Jurkat, Clone E6-1 (cell line): ENCODE data around the gene PCNX3.
"Not testable (repeated sequence)": the region's sequence is repeated elsewhere in the genome, so short reads cannot be mapped to it uniquely, and the experiment has no call there.

Experiments
- DNase-seq: peaks from one replicate; pipeline ENCODE4 v3.0.0-alpha.2; 2011; ENCODE audit warnings: low read depth, low spot score
- H3K4me3 ChIP-seq: 2 replicates; pipeline ENCODE4 v1.5.1; 2011; ENCODE audit warnings: mild to moderate bottlenecking, low read length, control low read depth, moderate library complexity

PCNX3 gene

GRCh38 chr11:65634905-65635731, 19.5 kb downstream of the PCNX3 start:
- H3K4me3 ChIP-seq, result no peak overlapping the region
- no peak for DNase-seq

- DNase-seq, result no peak
- H3K4me3 ChIP-seq, result no peak overlapping the region
Measured at GRCh38 chr11:65636108-65637031, 20.8 kb downstream of the PCNX3 start.

GRCh38 chr11:65637032-65637557, 21.5 kb downstream of the PCNX3 start:
- peak overlapping the region; percentile 42; the same call in 1 of the 2 replicates for H3K4me3 ChIP-seq

GRCh38 chr11:65637794-65638419, 22.3 kb downstream of the PCNX3 start, which contains the start of gene SIPA1:
Gene SIPA1, plus strand, starts transcription at chr11:65638101. Its CDS starts 2,821 bp downstream, at chr11:65640922.
- DNase-seq, result no peak
- H3K4me3 ChIP-seq, result peak within 1 kb of the TSS; percentile 81

More at GRCh38 chr11:65637032-65637557, 21.5 kb downstream of the PCNX3 start:
- DNase-seq, result no peak

- not testable (repeated sequence) for H3K4me3 ChIP-seq, DNase-seq
Measured at GRCh38 chr11:65639228-65639597, 23.6 kb downstream of the PCNX3 start.

GRCh38 chr11:65639623-65640482, 24.3 kb downstream of the PCNX3 start:
- H3K4me3 ChIP-seq, result no peak overlapping the region
- DNase-seq, result peak; percentile 49

- no peak for DNase-seq
- H3K4me3 ChIP-seq, result no peak overlapping the region
Measured at GRCh38 chr11:65640483-65641296, 25.1 kb downstream of the PCNX3 start.

GRCh38 chr11:65641297-65642013, 25.9 kb downstream of the PCNX3 start:
- no peak overlapping the region for H3K4me3 ChIP-seq
- DNase-seq, result no peak

- no peak overlapping the region for H3K4me3 ChIP-seq
- no peak for DNase-seq
Measured at GRCh38 chr11:65642014-65642671, 26.6 kb downstream of the PCNX3 start.

GRCh38 chr11:65643971-65644370, 28.4 kb downstream of the PCNX3 start:
- no peak overlapping the region for H3K4me3 ChIP-seq
- no peak for DNase-seq

- no peak overlapping the region for H3K4me3 ChIP-seq
- DNase-seq, result no peak
Measured at GRCh38 chr11:65644837-65645236, 29.3 kb downstream of the PCNX3 start.

GRCh38 chr11:65645710-65646109, 30.1 kb downstream of the PCNX3 start:
- H3K4me3 ChIP-seq, result no peak overlapping the region
- no peak for DNase-seq

GRCh38 chr11:65646288-65646957, 30.8 kb downstream of the PCNX3 start:
- H3K4me3 ChIP-seq, result no peak overlapping the region
- DNase-seq, result no peak

GRCh38 chr11:65646958-65647701, 31.6 kb downstream of the PCNX3 start:
- DNase-seq, result no peak

GRCh38 chr11:65648997-65649493, 33.5 kb downstream of the PCNX3 start:
- no peak for DNase-seq
- no peak overlapping the region for H3K4me3 ChIP-seq

More at GRCh38 chr11:65646958-65647701, 31.6 kb downstream of the PCNX3 start:
- no peak overlapping the region for H3K4me3 ChIP-seq
